ENCODE data around the gene BRIX1. TPM values are rescaled to one million over a fixed set of nuclear protein-coding genes. Genes with fewer than 3 reads are reported as not detected.

Gene BRIX1
- total RNA-seq, 1 experiment from 2014 or later = 77.0 TPM

GRCh38 chr5:34867660-34868059 is 47.9 kb upstream of the BRIX1 start:
- Histone ChIP-seq H4K20me1 (ENCODE audit: control insufficient read depth, insufficient read depth, insufficient read length) (no peaks in the 10 kb centered on the region), H2BK15ac (ENCODE audit: low read depth, low read length) (no peak overlapping the region), H4K8ac (replicated peaks; ENCODE audit: insufficient read length, low read depth, low read length) (no peak overlapping the region), H3K18ac (ENCODE audit: insufficient read length, low read depth, low read length) (no peak overlapping the region), H3K4me2 (ENCODE audit: insufficient read depth, insufficient read length, low read length) (no peak overlapping the region), H3K27ac (ENCODE audit: insufficient read length, low read depth, low read length) (no peak overlapping the region), H3K56ac (ENCODE audit: insufficient read length, low read depth, low read length) (no peak overlapping the region), H3K79me1 (ENCODE audit: insufficient read depth, low read depth, low read length, poor library complexity, severe bottlenecking) (no peaks in the 10 kb centered on the region), H3K79me2 (ENCODE audit: insufficient read depth, low read length) (no peaks in the 10 kb centered on the region), H2BK120ac (ENCODE audit: low read depth, low read length, poor library complexity, severe bottlenecking) (no peak overlapping the region), H3K27me3 (ENCODE audit: insufficient read depth, low read length) (no peaks in the 10 kb centered on the region), H4K91ac (ENCODE audit: insufficient read length, low read depth, low read length) (no peak overlapping the region), H3K23me2 (ENCODE audit: insufficient read length, low read depth, low read length, poor library complexity, severe bottlenecking) (no peaks in the 10 kb centered on the region), H3K9ac (ENCODE audit: extremely low read depth, insufficient read length, low read length) (no peak overlapping the region), H3K4ac (ENCODE audit: low read depth, low read length) (no peak overlapping the region), H3K14ac (ENCODE audit: insufficient read depth, low read length) (no peak overlapping the region), H2BK12ac (ENCODE audit: insufficient read length, low read depth, low read length) (no peak overlapping the region), H3K23ac (ENCODE audit: insufficient read length, low read depth, low read length) (no peak overlapping the region), H4K5ac (ENCODE audit: insufficient read length, low read depth, low read length) (no peak overlapping the region), H2BK5ac (ENCODE audit: insufficient read length, low read length) (no peak overlapping the region), H2AFZ (ENCODE audit: low read length) (no peak overlapping the region), H2BK20ac (ENCODE audit: low read depth, low read length, poor library complexity, severe bottlenecking) (no peak overlapping the region), H2AK5ac (ENCODE audit: insufficient read length, low read length) (no peak overlapping the region), H3K4me1 (ENCODE audit: insufficient read depth, low read length) (peaks cover 11% of the 10 kb centered on the region; the same call in 1 of the 2 replicates), H3T11ph (ENCODE audit: low read length) (no peak overlapping the region), H3K9me3 (ENCODE audit: control insufficient read depth, low read depth, low read length) (no peaks in the 10 kb centered on the region)
- H3K36me3 Mint-ChIP-seq (ENCODE audit: insufficient read depth in 1 of 3, low read depth in 3 of 3) = no peaks in the 10 kb centered on the region
- H3K27me3 Mint-ChIP-seq (ENCODE audit: low read depth) = no peaks in the 10 kb centered on the region
- H3K9me3 Mint-ChIP-seq = no peaks in the 10 kb centered on the region
- H3K27ac Mint-ChIP-seq = no peak overlapping the region
- TF ChIP-seq CTCF (conservative IDR thresholded peaks at IDR 0.05) = no peak
- no peak for DNase-seq
- H3K4me1 Mint-ChIP-seq = peaks cover 31 to 34% of the 10 kb centered on the region in 2 experiments
- no CpG with 5 or more reads among the region's 3 CpGs for WGBS (ENCODE audit: extremely low coverage, insufficient read length, low lambda C conversion rate)
- no peak overlapping the region for H3K4me3 Mint-ChIP-seq
